NOMO-1 treated with DMSO at 0.1 percent for 48 hours (cell line): ENCODE measurements around the gene TRPM4.
"Not testable (repeated sequence)": the region's sequence is repeated elsewhere in the genome, so short reads cannot be mapped to it uniquely, and the experiment has no call there.

Experiments
- DNase-seq: peaks from one replicate; lab custom pipeline; 2025; ENCODE audit not compliant: unreplicated experiment; lab: John Stamatoyannopoulos, UW

TRPM4 gene

GRCh38 chr19:49186108-49186507, 28.5 kb downstream of the TRPM4 start:
- peak; percentile 43 for DNase-seq

GRCh38 chr19:49188626-49189200, 31.1 kb downstream of the TRPM4 start:
- DNase-seq: no peak

DNA sequence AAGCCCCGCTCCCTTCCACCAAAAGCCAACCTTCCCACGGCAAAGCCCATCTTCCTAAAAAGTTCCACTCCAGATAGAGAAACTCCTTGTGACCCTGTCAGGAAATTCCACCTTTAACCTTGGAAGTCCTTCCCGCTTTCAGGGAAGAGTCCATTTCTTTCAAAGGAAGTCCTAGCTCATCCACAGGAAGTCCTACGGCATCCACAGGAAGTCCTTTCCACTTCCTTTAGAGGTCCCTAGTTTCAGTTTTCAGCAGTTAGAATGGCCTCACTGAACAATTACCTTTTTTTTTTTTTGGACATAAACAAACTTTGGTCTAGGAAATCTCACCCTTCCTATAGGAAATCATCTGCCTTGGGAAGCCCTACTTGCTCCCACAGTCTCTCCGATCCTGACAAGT, 31.7 kb downstream of the TRPM4 start:
- DNase-seq: no peak

- no peak for DNase-seq
Measured at GRCh38 chr19:49190781-49191180, 33.2 kb downstream of the TRPM4 start.

DNA sequence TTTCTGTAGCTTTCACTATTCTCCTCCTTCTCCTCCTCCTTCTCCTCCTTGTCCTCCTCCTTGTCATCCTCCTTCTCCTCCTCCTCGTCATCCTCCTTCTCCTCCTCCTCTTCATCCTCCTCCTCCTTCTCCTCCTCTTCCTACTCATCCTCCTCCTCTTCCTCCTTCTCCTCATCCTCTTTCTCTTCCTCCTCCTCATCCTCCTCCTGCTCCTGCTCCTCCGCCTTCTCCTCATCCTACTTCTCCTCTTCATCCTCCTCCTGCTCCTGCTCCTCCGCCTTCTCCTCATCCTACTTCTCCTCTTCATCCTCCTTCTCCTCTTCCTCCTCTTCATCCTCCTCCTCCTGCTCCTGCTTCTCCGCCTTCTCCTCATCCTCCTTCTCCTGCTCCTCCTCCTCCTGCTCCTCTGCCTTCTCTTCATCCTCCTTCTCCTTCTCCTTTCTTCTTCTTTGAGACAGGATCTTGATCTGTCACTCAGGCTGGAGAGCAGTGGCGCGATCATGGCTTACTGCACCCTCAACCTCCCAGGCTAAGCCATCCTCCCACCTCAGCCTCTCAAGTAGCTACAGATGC, 36.3 kb downstream of the TRPM4 start:
- no peak for DNase-seq

DNA sequence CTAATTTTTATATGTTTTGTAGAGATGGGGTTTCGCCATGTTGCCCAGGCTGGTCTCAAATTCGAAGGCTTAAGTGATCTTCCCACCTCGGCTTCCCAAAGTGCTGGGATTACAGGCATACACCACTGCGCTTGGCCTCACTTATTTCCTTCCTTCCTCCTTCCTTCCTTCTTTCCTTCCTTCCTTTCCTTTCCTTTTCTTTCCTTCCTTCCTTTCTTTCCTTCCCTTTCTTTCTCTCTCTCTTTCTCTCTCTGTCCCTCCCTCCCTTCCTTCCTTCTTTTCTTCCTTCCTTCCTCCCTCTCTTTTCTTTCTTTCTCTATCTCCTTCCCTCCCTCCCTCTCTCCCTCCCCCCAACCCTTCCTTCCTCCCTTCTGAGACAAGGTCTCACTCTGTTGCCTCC, 36.8 kb downstream of the TRPM4 start:
- no peak for DNase-seq

DNA sequence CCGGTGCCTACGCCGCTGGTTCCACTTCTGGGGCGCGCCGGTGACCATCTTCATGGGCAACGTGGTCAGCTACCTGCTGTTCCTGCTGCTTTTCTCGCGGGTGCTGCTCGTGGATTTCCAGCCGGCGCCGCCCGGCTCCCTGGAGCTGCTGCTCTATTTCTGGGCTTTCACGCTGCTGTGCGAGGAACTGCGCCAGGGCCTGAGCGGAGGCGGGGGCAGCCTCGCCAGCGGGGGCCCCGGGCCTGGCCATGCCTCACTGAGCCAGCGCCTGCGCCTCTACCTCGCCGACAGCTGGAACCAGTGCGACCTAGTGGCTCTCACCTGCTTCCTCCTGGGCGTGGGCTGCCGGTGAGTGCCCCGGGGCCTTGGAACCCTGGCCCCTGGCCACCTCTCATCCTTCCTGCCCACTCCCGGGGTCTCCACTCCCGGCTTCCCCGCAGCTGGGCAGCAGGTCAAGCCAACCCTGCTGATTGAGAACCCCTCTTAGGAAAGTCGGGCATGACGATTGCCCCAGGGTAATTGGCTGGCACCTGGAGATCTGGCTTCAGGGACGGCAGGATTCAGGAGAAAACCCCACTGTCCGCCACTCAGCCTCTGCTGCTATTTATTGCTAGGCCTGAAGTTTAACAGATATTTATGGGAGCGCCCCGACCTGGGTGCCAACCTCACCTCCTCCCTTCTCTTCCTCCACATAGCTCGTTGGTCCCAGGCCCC, 39.1 kb downstream of the TRPM4 start:
- no peak for DNase-seq

DNA sequence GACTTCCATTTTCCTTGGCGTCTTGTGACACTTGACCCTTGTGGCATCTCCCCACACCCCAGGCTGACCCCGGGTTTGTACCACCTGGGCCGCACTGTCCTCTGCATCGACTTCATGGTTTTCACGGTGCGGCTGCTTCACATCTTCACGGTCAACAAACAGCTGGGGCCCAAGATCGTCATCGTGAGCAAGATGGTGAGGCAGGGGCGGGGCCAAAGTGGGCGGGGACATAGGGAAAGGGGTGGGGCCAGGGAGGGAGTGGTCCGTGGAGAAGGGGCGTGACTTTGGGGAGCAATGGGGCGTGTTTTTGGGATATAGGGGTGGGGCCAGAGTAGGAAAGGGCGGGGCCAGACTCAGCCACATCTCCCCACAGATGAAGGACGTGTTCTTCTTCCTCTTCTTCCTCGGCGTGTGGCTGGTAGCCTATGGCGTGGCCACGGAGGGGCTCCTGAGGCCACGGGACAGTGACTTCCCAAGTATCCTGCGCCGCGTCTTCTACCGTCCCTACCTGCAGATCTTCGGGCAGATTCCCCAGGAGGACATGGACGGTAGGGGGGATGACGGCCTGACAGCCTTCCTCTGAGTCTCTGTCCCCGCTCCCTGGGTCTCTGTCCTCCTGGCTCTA, 42.8 kb downstream of the TRPM4 start:
- peak; percentile 66 for DNase-seq

- peak; percentile 79 for DNase-seq
Measured at GRCh38 chr19:49201042-49201441, 43.5 kb downstream of the TRPM4 start.

GRCh38 chr19:49205114-49205513, 47.5 kb downstream of the TRPM4 start:
- DNase-seq: peak; percentile 81

DNA sequence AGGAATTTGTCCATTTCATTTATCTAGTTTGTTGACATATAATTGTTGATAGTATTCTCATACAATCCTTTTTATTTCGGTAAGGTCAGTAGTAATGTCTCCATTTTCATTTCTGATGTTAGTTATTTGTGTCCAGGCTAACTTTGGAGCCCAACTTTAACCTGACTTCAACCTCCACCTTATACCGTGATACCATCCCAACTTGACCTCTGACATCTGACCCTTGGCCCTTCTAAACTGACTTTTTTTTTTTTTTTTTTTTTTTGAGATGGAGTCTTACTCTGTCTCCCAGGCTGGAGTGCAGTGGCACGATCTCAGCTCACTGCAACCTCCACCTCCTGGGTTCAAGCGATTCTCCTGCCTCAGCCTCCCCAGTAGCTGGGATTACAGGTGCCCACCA, 51.9 kb downstream of the TRPM4 start:
- not testable (repeated sequence) for DNase-seq

GRCh38 chr19:49210108-49210900, 52.7 kb downstream of the TRPM4 start:
- DNase-seq: no peak

DNA sequence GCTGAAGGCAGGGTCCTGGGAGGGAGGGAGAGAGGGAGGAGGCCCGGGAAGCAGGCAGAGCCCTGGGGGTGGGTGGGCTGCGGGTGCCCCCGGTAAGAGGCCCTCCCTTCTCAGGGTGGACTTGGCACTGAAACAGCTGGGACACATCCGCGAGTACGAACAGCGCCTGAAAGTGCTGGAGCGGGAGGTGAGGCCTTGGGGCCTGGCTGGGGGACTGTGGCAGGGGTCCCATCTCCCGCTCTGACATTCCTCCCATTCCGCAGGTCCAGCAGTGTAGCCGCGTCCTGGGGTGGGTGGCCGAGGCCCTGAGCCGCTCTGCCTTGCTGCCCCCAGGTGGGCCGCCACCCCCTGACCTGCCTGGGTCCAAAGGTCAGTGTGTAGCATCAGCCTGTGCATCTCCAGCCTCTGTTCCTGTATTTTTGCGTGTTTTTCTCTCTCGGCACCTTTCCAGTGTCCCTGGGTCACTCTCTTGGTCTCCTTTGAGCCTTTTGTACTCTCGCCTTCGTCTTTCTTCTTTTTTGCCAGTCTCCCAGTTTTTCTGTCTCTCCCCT, 53.4 kb downstream of the TRPM4 start:
- no peak for DNase-seq

GRCh38 chr19:49212016-49212701, 54.6 kb downstream of the TRPM4 start:
- no peak for DNase-seq

DNA sequence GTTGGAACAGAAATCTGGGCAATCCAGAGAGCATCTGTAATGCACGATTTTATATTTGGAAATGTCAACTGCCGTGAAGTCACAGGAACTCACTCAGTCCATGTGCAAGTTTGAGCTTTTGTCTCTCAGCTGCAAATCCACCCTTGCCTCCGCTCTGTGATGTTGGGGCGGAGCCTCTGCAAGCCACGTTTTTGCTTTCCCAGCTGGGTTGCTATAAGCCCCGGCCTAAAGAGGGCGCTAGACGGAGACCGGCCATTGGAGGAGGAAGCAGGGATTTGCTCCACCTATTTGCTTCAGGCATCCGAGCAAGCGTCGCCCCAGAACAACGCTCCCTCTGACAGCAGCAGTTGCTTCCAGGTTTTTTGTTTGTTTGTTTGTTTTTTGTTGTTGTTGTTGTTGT, 56.2 kb downstream of the TRPM4 start:
- DNase-seq: no peak

- no peak for DNase-seq
Measured at GRCh38 chr19:49214701-49215100, 57.1 kb downstream of the TRPM4 start.

DNA sequence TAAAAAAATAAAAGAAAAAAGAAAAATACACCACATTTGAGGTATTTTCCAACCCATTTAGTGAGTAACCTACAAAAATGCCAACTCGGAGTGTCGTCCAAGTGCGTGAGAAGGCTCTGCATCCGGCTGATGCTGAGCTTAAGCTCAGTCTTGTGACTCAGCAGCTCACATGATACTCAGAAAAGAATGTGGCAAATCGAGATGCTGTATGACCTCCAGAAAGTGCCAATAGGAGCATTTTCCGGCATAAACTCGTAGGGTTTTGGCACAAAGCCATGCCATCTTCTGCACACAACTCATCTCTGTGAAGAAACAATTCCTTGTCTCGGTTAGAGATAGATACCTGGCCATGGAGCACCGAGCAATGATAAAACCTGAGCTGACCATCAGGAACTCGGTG, 58.5 kb downstream of the TRPM4 start:
- DNase-seq: no peak

GRCh38 chr19:49217382-49217781, 59.8 kb downstream of the TRPM4 start:
- DNase-seq: no peak

DNA sequence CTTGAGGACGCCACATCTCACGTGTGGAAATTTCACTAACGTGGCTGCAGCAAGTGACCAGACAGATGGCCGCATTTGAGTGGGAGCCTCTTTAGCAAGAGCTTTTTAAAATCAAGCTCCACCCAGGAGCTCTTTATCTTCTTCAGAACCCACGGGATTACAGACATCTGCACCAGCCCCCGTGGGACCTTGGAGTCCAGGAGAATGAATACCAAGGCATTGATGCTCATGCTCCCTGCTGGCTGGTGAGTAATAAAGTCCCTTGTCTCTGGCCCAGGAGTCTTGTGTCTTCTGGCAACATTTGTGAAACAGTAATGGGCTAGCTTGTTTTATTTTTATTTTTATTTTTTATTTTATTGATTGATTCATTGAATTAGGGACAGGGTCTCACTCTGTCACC, 64.4 kb downstream of the TRPM4 start:
- no peak for DNase-seq

GRCh38 chr19:49222528-49222927, 64.9 kb downstream of the TRPM4 start:
- DNase-seq: no peak

- DNase-seq: no peak
Measured at GRCh38 chr19:49223472-49223871, 65.9 kb downstream of the TRPM4 start.
